Fibroblast of pulmonary artery (primary cell): Measurements from ENCODE around the gene NTM.
A peak's percentile ranks its signal among the peaks of the same experiment; 100 is the strongest.

Source experiments
- DNase-seq: peaks from one replicate; pipeline ENCODE4 v3.0.0-alpha.2; 2010; ENCODE audit warnings: low read depth
- H3K4me3 ChIP-seq: replicated peaks from 2 replicates; pipeline ENCODE4 v1.5.1; 2011; ENCODE audit warnings: low read depth, mild to moderate bottlenecking, control low read depth, low read length, moderate library complexity
- TF ChIP-seq, protein P1 (sequence below): IDR thresholded peaks from 2 replicates; pipeline ENCODE4 v1.5.1; 2011; ENCODE audit warnings: mild to moderate bottlenecking, control low read depth, low read length, inconsistent platforms; ENCODE audit errors: missing control alignments

The NTM gene

DNA sequence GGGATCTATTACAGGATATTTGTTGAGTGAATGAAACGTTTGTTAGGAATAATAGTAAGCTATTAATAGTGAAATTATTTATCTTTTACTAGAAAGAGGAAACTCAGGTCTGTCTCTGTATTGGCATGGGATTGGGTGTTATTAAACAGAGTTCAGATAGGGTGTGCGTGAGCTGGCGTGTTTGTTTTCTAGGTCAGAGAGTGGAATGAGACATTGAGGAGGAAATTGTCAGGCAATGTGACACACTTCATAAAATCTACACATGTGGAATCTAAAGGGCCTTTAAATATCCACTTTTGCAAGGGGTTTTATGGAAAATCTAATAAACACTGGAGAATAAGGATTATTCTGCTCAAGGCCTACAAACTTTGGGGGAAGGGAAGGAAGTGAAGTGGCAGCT, 552.9 kb downstream of the NTM start:
- DNase-seq: no peak
- TF ChIP-seq, protein P1, sequence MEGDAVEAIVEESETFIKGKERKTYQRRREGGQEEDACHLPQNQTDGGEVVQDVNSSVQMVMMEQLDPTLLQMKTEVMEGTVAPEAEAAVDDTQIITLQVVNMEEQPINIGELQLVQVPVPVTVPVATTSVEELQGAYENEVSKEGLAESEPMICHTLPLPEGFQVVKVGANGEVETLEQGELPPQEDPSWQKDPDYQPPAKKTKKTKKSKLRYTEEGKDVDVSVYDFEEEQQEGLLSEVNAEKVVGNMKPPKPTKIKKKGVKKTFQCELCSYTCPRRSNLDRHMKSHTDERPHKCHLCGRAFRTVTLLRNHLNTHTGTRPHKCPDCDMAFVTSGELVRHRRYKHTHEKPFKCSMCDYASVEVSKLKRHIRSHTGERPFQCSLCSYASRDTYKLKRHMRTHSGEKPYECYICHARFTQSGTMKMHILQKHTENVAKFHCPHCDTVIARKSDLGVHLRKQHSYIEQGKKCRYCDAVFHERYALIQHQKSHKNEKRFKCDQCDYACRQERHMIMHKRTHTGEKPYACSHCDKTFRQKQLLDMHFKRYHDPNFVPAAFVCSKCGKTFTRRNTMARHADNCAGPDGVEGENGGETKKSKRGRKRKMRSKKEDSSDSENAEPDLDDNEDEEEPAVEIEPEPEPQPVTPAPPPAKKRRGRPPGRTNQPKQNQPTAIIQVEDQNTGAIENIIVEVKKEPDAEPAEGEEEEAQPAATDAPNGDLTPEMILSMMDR: no peak
- H3K4me3 ChIP-seq: no peak overlapping the region

DNA sequence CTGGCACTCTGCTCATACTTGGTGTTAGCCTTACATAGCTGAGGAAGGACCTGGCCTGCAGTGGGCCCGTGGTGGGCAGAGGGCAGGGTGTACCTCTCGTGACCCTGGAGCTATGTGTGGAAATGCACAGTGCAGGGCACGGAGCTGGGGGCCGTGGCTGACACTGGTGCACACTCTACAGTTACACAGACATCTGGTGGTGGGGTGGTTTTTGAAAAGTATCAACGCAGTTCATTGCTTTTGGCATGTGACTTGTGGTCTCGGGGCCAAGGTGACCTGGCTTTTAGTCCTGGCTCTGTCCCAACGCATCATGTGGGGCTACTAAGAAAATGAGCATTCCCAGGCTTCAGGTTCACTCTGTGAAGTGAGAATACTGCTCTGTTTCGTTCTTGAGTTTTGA, 553.6 kb downstream of the NTM start:
- no peak for DNase-seq

DNA sequence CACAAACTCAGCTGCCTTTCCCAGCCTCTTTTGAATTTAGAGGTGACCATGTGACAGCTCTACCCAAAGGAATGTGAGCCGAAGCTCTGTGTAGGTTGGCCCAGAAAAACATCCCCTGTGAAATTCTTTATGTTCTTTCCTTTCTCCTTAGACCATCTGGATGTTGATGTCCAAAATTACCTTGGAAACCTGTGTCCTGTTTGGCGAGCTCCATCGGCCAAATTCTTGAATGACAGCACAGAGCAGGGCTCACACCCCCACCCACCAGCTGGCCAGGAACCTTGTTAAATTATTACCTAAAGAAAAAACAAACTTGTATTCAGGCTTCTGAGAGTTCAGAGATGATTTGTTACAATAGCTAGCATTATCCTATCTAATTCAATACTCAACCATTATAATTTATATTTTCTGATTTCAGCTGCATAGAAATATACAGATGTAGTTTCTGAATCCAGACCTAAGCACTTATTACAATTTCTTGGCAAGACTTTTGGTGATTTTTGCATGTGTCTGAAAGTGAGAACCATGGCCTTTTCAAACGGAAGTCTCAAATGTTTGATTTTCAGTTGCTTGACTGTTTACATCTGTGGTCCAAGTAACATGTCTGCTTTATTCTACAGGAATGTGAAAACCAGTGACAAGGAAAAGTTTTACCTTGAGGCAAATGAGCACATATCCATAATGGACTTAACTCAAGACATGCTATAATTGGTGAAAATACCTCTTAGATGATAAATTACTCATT, 554.2 kb downstream of the NTM start:
- DNase-seq: peak; percentile 65
- TF ChIP-seq, protein P1: no peak
- no peak overlapping the region for H3K4me3 ChIP-seq

More for the DNA sequence above, 553.6 kb downstream of the NTM start:
- TF ChIP-seq, protein P1: no peak
- H3K4me3 ChIP-seq: no peak overlapping the region

DNA sequence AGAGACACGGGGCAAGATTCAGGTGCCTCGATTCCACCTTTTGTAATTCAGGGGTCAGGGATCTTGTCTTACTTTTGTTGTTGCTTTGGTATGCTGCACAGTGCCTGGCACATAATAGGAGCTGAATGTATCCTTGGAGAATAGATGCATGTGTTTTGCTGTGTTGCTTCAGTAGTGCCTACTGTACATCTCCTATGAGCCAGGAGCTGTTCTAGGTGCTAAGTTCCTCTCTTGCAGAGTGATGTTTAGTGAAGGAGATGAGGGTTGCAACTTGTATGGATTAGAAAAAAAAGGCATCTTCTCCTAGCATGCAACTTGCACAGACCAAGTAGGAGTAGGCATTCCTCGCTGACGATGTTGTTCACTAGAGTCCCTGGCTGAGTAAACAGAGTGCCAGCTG, 555.4 kb downstream of the NTM start:
- TF ChIP-seq, protein P1: no peak
- no peak for DNase-seq
- H3K4me3 ChIP-seq: no peak overlapping the region

DNA sequence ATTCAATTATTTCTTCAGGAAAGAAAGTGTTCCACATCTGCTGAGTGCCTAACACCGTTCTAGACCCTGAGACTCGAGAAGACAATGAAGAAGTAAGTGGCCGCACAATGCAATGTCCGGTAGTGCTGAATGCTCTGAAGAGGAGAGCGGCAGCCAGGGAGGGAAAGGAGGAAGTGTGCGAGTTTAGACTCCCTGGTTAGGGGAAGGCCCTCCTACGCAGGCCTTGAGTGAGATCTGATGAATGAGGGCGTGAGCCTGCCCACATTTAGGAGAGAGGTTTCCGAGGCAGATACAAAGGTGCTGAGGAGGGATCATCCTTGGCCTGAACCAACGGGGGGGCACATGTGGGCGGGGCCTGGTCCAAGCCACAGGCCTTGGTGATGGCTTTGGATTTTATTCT, 558.6 kb downstream of the NTM start:
- DNase-seq: no peak
- no peak overlapping the region for H3K4me3 ChIP-seq
- TF ChIP-seq, protein P1: no peak

DNA sequence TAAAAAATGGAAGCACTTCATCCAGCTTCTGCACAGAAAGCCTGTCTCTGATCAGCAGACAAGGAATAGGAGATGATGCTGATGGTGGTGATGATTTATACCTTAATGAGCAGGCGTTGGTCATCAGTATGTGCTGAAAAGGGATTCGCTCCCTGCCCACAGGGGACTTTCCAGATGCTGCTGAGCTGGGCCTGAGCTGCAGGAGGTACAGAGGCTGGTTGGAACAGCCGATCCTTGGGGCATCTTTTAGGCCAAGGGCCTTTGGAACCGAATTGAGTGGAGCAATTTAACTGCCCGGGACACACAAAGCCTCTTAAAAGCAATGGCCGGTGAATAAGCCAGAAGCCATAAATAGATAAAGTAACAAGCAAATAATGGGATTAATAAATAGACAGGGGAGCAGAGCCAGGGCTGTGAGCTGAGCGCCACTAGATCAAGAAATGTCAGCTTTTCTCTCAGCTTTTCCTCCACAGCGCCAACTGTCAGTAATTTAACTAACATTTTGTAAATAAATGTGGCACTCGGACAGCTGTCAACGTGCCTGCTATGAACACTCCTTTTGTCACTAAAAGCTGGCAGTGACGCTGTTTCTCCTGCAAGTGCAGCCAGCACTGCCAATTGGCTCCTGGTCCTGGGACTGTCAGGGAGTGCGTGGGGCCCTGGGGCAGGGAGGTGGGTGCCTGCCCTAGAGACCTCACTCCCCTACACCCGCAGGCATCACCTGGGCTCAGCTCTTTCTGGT, 562.3 kb downstream of the NTM start:
- TF ChIP-seq, protein P1: no peak
- no peak for DNase-seq
- no peak overlapping the region for H3K4me3 ChIP-seq

DNA sequence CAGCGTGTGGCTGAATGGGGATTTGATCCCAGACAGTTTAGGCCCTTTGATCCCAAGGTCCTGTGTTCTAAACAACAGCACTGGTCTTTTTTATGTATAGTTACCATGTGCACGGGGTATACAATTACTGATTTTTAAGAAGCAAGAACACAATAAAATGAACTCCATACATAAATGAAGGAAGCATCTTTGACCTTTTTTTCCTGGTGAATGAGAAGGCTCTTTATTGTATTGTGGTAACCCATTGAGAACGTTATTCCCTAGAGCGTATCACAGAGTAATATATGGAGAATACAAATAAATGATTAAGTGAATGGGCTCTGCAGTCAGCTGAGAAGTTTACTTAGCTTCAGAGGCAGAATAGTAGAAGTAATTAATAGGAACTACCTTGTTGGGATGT, 563.6 kb downstream of the NTM start:
- TF ChIP-seq, protein P1: no peak
- no peak for DNase-seq
- H3K4me3 ChIP-seq: no peak overlapping the region
